DMS79 treated with DMSO at 0.1 percent for 48 hours (cell line): ENCODE results near the gene NLGN2.

Experiments used
- DNase-seq: peaks from one replicate; lab custom pipeline; 2025; lab: John Stamatoyannopoulos, UW

The NLGN2 gene

DNA sequence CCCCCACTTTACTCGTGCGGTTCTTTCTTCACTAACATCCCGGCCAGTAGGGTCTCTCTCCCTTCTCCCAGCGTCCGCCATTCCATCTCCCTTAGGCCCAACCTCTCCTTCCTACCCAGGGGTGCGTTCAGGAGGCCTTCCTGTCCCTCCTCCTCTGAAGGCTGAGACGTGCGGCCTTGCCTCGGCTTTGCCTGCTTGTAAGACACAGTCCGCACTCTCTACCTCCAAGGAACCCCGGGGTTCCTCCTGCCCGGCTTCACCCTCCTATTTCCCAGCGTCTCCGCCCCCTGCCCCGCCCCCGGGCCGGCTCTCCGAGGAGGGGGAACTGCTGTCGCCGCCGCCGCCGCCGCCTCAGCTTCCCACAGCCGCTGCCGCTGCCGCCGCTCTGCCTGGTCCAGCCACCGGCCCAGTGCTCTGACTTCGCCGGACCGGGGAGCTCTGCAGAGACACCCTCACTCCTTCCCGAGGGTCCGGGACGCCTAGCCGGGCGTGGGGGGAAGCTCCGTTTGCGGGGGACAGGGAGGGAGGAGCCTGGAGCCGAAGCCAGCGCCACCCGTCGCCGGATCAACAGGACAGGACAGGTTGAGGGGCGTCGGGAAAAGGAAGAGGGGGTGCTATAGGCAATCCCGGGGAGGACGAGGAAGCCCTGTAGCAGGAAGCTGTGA, 30.4 kb downstream of the NLGN2 start:
- no peak for DNase-seq

DNA sequence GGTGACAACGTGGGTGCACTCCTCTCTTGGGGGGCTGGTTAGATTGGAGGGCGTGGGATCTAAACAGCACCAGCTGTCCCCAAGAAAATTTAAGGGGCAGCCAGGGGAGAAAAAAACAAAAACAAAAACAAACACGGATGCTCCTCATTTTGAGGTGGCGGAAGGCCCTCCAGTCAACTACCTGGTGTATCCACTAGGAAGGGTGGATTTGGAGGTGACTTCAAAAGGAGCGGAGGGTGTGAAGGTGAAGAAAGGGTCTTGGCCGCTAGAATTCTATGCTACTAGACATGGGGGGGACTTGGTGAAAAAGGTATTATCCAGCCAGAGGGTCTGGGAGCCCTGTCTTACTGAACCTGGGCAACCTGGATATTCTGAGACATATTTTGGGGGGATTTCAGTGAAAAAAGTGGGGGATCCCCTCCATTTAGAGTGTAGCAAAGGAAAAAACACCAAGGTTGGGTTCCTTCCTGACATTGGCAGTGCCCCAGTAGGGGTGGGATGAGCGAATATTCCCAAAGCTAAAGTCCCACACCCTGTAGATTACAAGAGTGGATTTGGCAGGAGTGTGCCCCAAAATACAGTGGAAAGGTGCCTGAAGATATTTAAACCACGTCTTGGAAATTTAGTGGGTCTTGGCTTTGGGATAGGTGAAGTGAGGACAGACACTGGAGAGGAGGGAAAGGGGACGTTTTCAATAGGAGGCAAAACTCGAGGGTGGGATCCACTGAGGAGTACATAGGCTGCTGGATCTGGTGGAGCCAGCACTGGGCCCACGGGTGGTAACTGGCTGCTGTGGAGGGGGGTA, 31.2 kb downstream of the NLGN2 start:
- no peak for DNase-seq

- DNase-seq: no peak
Observed at GRCh38 chr17:7439462-7440112, 31.9 kb downstream of the NLGN2 start, which contains the start of gene FGF11. Gene FGF11, plus strand, starts transcription at chr17:7439512. Its CDS starts 109 bp downstream, at chr17:7439621.

DNA sequence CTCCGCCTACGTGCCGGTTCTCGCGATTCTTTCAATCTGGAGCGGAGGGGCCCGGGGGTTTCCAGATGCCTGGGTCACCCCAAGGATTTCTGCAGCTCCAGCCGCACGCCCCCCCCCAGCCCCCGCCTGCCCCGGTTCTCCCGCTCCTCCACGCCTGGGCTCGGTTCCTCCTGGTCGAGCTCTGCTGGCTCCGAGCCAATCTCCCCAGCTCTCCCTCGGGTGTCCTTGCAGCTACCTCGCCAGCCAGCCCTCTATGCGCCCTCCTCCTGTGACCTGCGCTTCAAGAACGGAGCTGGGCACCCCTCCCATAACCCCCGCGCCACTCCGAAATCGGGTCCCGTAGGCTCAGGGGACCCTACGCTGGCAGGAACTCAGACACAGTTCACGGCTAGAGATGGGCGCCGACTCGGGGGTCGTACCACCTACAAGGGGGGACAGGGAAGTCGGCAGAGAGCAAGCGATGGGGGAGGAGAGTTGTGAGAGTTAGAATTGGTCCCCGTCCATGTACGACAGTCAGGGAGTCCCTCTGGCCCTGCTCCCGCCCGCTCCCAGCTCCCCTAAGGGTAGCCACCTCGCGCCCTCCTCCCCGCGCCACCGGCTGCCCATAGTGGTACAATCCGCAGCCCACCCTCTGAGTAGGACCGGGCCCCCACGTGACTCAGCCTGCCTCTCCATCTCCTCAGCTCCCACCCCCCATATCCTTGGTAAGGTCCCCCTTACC, 32.6 kb downstream of the NLGN2 start:
- peak; percentile 87 for DNase-seq

DNA sequence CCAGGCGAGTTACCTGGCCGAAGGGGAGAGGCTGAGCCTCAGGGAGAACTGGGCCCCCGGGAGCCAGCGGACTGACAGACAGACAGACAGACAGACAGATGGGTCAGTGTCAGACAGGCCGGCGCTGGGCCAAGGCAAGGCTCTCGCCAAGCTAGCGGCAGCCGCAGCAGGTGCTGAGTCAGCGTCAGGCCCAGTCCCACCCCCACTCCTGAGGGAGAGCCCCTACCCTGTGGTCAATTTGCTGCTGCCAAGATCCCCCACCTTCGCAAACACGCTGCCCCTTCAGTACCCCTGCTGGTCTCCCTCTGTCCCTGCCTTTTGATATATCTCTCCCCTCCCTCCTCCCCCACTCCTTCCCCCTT, 33.2 kb downstream of the NLGN2 start:
- DNase-seq: peak; percentile 77

GRCh38 chr17:7441266-7441665, 33.6 kb downstream of the NLGN2 start:
- DNase-seq: no peak

GRCh38 chr17:7442142-7442541, 34.5 kb downstream of the NLGN2 start:
- DNase-seq: no peak

DNA sequence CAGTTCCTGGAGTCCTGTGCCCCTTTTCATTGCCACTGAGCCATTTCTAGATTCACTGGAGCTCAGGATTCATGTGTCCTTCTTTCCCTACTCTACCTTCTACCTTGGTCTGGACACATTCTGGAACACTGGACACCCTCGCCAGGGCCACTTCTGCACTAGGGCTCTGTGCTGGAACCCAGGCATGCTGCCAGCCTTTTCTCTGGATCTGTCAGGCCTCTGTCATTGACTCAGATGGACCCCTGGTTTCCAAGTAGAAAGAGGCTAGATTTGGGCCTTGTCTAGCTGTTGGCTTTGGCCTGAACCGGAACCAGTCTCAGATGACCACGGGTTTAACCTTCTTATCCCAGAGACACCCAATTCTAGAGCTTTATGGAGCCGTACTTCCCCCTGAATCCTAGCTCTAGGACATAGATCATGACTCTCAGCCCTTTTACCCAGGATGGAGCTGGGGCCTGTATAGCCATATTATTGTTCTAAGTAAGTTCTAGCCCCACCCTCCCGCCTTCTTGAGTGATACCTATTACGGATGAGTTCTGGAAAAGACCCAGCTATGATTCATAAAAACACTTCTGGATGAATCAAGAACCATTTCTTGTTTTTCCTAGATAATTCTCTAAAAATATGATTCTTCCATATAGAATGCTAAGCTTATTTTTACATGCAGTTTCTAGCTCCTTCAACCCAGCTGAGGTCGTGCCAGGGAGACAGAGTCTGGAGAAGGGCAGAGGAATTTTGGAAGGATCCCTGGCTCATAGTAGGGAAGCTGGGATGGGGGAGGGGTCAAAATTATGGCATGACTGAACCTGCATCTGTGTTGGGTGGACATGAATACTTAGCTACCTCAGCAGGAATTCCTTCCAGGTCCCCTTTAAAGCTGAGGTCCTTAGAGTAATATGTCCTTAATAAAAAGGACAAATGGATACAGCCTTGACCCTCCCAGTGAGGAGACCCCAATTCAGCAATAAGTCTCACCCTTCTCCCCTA, 36.1 kb downstream of the NLGN2 start:
- no peak for DNase-seq

DNA sequence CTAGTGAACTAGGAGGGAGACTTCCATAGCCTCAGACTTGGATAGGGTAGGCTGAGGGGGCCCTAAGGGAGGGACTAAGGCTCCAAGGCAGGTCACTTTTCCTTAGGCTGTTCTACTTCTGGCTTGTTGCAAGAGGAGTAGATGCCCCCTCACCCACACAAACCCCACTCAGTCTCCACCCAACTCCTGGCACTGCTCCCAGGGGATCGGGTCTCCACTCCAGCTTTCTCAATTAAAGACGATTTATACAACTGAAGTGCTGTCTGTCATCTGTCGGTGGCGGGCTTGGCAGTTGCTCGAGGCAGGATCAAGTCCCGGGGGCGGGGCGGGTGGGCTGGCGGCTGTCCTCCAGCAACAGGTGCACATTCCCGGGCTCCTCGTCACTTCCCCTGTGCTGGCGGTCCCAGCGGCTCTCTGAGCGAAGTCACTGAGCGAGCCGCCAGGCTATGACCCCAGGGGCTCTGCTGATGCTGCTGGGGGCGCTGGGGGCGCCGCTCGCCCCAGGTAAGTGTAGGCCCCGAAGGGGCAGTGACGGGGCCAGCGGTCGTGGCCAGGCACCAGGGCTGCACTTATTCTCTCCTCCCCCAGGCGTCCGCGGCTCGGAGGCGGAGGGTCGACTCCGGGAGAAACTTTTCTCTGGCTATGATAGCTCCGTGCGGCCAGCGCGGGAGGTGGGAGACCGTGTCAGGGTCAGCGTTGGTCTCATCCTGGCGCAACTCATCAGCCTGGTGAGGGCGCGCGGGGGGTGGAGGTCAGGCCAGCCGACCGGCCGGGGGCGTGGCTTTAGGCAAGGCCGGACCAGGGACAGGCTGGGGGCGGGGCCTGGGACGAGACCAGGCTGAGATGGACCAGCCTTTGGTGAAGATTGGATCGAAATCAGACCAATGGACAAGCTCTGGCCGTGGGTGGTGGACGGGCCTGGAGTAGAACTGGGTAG, 37.3 kb downstream of the NLGN2 start, which contains the start of gene CHRNB1:
CHRNB1 (plus strand) TSS at position 380 of the 937 bp plus-strand sequence; CDS start at position 447, 67 bp downstream.
- DNase-seq: peak; percentile 26

- DNase-seq: peak; percentile 48
Observed at GRCh38 chr17:7445619-7445968, 37.9 kb downstream of the NLGN2 start.

DNA sequence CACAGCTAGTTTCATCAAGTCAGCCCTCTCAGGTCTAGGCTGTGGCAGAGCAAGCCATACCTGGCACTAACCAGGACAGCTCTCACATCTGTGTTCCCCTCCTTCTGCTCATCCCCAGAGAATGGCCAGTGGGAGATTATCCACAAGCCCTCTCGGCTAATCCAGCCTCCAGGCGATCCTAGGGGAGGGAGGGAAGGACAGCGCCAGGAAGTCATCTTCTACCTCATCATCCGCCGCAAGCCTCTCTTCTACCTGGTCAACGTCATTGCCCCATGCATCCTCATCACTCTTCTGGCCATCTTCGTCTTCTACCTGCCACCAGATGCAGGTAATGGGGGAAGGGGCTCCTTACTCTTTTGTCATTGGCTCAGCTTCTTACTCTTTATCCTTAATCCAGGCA, 40.8 kb downstream of the NLGN2 start:
- no peak for DNase-seq

DNA sequence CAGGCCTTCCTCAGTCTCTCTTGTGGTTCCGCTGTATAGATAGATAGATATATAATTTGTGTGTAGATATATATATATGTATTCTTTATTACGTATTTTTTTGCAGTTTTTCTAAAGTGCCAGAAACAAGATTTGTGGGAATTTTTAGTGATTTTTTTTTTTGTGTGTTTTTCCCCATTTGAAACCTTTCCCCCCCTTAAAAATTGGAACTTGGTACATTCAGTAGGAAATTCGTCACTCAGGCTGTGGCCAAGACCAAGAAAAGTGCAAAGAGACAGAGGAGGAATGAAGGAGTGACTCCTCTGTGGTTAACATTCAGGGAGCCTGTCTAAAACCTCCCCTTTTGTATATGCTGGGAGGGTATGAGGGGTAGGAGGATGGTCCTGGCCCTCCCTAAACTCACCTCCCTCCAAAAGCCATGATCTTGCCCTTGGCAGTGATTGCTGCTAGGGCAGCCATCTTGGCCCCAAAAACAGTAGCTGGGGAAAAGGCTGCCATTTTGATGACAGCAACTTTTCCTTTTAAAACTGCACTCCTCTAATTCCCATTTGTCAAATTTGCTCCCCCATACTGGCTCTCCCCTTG, 52.4 kb downstream of the NLGN2 start:
- no peak for DNase-seq

DNA sequence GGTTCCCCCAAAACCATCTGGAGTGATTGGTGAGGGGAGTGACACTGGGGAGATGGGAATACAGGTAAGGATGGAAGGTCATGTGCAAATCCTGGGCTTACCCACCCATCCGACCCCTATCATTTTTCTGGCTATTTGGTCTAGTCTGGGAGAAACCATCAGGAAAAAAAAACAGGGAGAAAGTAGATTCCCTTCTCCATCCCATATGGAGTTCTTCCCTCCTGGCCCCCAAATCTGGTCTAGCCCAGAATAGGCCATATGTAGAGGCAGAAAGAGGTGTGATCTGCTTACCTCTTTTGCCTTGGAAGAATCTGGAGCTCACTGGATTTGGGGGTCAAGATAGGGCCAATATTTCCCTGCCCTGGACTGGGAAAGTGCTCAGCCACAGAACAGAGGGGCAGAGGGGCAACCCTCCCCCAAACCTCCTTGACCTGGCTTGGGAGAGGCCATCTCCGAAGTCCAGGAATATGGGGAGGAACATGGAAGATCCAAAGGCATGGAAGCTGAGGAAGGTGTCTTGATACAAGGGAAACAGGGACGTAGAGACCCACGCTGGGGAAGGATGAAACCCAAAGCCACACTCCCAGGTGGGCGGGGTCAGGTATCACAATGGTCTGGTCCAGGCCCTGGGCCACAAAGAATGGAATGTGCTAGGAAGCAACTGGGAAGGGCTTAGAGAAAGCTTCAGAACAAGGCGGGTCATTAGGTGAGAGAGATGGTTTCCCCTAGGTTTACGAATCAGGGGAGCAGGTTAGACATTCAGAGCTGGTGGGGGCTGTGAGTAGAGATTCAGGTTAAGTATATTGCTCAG, 53.4 kb downstream of the NLGN2 start:
- DNase-seq: no peak

DNA sequence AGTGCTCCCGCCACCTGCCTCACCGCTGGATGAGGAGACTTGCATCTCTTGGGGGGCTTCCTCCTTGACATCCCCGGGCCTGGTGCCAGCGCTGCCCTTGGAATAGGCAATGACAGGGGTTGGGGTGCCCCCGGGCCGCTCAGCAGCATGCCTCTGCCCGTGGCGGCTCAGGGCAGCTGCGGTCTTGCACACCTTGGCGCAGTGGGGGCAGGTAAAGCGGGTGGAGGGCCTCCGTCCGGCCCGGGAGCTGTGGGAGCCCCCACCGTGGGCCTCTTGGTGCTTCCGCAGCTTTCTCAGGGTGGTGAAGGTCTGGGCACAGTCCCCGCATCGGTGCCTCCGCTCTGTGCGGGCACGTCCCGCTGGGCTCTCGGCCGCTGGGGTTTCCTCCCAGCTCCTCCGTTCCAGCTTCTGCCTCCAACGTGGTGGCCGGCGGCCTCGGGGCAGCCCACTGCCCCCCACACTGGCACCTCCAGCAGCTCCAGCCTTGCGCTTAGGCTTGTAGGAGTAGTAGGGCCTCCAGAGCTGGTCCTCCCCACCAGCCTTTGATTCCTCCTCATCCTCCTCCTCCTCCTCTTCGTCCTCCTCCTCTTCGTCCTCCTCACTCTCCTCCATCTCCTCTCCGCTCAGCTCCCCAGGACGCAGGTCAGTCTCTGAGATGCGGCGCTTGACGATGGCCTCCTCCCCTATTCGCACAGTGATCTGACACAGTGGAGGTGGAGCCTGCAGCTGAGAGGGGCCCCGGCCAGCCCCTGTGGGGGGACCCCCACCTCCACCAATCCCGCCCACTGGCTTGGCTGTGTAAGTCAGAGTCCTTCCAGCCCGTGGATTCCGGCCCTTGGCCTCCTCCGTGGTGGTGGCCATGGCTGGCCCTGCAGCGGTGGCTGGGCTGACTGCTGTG, 55.1 kb downstream of the NLGN2 start:
- DNase-seq: no peak

DNA sequence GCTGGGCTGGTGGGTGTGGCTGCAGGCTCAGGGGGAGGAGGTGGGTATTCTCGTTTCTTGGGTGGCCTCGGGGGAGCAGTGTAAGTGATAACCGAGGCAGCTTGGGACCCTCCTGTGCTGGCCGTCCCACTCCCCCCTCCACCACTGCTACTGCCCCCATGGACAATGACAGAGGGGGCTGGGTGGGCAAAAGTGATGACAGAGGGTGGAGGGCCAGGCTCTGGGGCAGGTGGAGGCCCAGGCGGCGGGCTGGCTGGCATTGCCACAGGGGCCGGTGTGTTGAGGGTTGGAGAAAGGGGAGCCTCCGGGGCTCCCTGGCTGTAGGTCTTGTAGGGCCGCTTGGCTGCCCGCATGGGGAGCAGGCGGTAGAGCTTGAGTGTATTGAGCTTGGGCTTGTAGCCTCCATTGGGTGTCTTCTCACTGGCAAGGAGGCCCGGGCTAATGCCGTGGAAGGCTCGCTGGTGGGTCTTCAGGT, 55.8 kb downstream of the NLGN2 start:
- no peak for DNase-seq

- DNase-seq: no peak
Observed at GRCh38 chr17:7464081-7464480, 56.4 kb downstream of the NLGN2 start.

GRCh38 chr17:7465597-7466275, 58.1 kb downstream of the NLGN2 start:
- DNase-seq: no peak
